Measurements from ENCODE around the gene BAAT.

Gene BAAT

GRCh38 chr9:101381833-101382342, 2.9 kb downstream of the BAAT start:
- Histone ChIP-seq H3K4me1 (ENCODE audit: control insufficient read depth in 1 of 2, insufficient read depth in 2 of 2, low read length in 2 of 2) (no peaks in the 10 kb centered on the region), H3K4me3 (ENCODE audit: low read depth in 1 of 2, low read length in 2 of 2) (no peak overlapping the region), H3K9ac (ENCODE audit: low read depth in 1 of 2, low read length in 2 of 2) (no peak overlapping the region)

GRCh38 chr9:101381118-101381517, 3.7 kb downstream of the BAAT start:
- H3K27me3 ChIP-seq (ENCODE audit: control insufficient read depth in 1 of 2, insufficient read depth in 2 of 2, low read length in 2 of 2): no peaks in the 10 kb centered on the region
- H3K9me3 ChIP-seq (ENCODE audit: control insufficient read depth in 1 of 2, low read length in 2 of 2): peaks cover 5 to 9% of the 10 kb centered on the region in 2 donors
- H3K4me1 ChIP-seq (ENCODE audit: control insufficient read depth in 1 of 2, insufficient read depth in 2 of 2, low read length in 2 of 2): no peaks in the 10 kb centered on the region
- no peak overlapping the region for H3K9ac ChIP-seq (ENCODE audit: low read depth in 1 of 2, low read length in 2 of 2)
- H3K36me3 ChIP-seq (ENCODE audit: control insufficient read depth in 1 of 2, insufficient read depth in 2 of 2, low read length in 2 of 2): no peaks in the 10 kb centered on the region
- H3K27ac ChIP-seq (ENCODE audit: low read depth, low read length): no peak overlapping the region
- H3K4me3 ChIP-seq (ENCODE audit: low read depth in 1 of 2, low read length in 2 of 2): no peak overlapping the region

More at GRCh38 chr9:101381833-101382342, 2.9 kb downstream of the BAAT start:
- Histone ChIP-seq H3K27ac (ENCODE audit: low read depth, low read length) (no peak overlapping the region), H3K36me3 (ENCODE audit: control insufficient read depth in 1 of 2, insufficient read depth in 2 of 2, low read length in 2 of 2) (no peaks in the 10 kb centered on the region), H3K9me3 (ENCODE audit: control insufficient read depth in 1 of 2, low read length in 2 of 2) (peaks cover 5 to 9% of the 10 kb centered on the region in 2 donors), H3K27me3 (ENCODE audit: control insufficient read depth in 1 of 2, insufficient read depth in 2 of 2, low read length in 2 of 2) (no peaks in the 10 kb centered on the region)

GRCh38 chr9:101380295-101380694, 4.5 kb downstream of the BAAT start:
- Histone ChIP-seq H3K27me3 (ENCODE audit: control insufficient read depth in 1 of 2, insufficient read depth in 2 of 2, low read length in 2 of 2) (no peaks in the 10 kb centered on the region), H3K9me3 (ENCODE audit: control insufficient read depth in 1 of 2, low read length in 2 of 2) (peaks cover 4 to 5% of the 10 kb centered on the region in 2 donors), H3K27ac (ENCODE audit: low read depth, low read length) (no peak overlapping the region), H3K36me3 (ENCODE audit: control insufficient read depth in 1 of 2, insufficient read depth in 2 of 2, low read length in 2 of 2) (no peaks in the 10 kb centered on the region), H3K4me3 (ENCODE audit: low read depth in 1 of 2, low read length in 2 of 2) (no peak overlapping the region), H3K4me1 (ENCODE audit: control insufficient read depth in 1 of 2, insufficient read depth in 2 of 2, low read length in 2 of 2) (no peaks in the 10 kb centered on the region), H3K9ac (ENCODE audit: low read depth in 1 of 2, low read length in 2 of 2) (no peak overlapping the region)

GRCh38 chr9:101376111-101376848, 8.5 kb downstream of the BAAT start:
- no peaks in the 10 kb centered on the region for H3K9me3 ChIP-seq (ENCODE audit: control insufficient read depth in 1 of 2, low read length in 2 of 2)
- no peak overlapping the region for H3K27ac ChIP-seq (ENCODE audit: low read depth, low read length)
- no peak overlapping the region for H3K9ac ChIP-seq (ENCODE audit: low read depth in 1 of 2, low read length in 2 of 2)
- H3K4me1 ChIP-seq (ENCODE audit: control insufficient read depth in 1 of 2, insufficient read depth in 2 of 2, low read length in 2 of 2): no peaks in the 10 kb centered on the region
- no peaks in the 10 kb centered on the region for H3K27me3 ChIP-seq (ENCODE audit: control insufficient read depth in 1 of 2, insufficient read depth in 2 of 2, low read length in 2 of 2)
- no peak overlapping the region for H3K4me3 ChIP-seq (ENCODE audit: low read depth in 1 of 2, low read length in 2 of 2)
- H3K36me3 ChIP-seq (ENCODE audit: control insufficient read depth in 1 of 2, insufficient read depth in 2 of 2, low read length in 2 of 2): no peaks in the 10 kb centered on the region

- H3K36me3 ChIP-seq (ENCODE audit: control insufficient read depth in 1 of 2, insufficient read depth in 2 of 2, low read length in 2 of 2): no peaks in the 10 kb centered on the region
- no peaks in the 10 kb centered on the region for H3K9me3 ChIP-seq (ENCODE audit: control insufficient read depth in 1 of 2, low read length in 2 of 2)
- H3K27ac ChIP-seq (ENCODE audit: low read depth, low read length): no peak overlapping the region
- no peaks in the 10 kb centered on the region for H3K4me1 ChIP-seq (ENCODE audit: control insufficient read depth in 1 of 2, insufficient read depth in 2 of 2, low read length in 2 of 2)
- H3K27me3 ChIP-seq (ENCODE audit: control insufficient read depth in 1 of 2, insufficient read depth in 2 of 2, low read length in 2 of 2): no peaks in the 10 kb centered on the region
- H3K4me3 ChIP-seq (ENCODE audit: low read depth in 1 of 2, low read length in 2 of 2): no peak overlapping the region
- no peak overlapping the region for H3K9ac ChIP-seq (ENCODE audit: low read depth in 1 of 2, low read length in 2 of 2)
Measured at GRCh38 chr9:101375546-101375945, 9.3 kb downstream of the BAAT start.

- Histone ChIP-seq H3K4me1 (ENCODE audit: control insufficient read depth in 1 of 2, insufficient read depth in 2 of 2, low read length in 2 of 2) (no peaks in the 10 kb centered on the region), H3K4me3 (ENCODE audit: low read depth in 1 of 2, low read length in 2 of 2) (no peak overlapping the region), H3K27ac (ENCODE audit: low read depth, low read length) (no peak overlapping the region), H3K9ac (ENCODE audit: low read depth in 1 of 2, low read length in 2 of 2) (no peak overlapping the region), H3K27me3 (ENCODE audit: control insufficient read depth in 1 of 2, insufficient read depth in 2 of 2, low read length in 2 of 2) (no peaks in the 10 kb centered on the region), H3K36me3 (ENCODE audit: control insufficient read depth in 1 of 2, insufficient read depth in 2 of 2, low read length in 2 of 2) (no peaks in the 10 kb centered on the region), H3K9me3 (ENCODE audit: control insufficient read depth in 1 of 2, low read length in 2 of 2) (no peaks in the 10 kb centered on the region)
Measured at GRCh38 chr9:101372327-101373118, 12.3 kb downstream of the BAAT start.

GRCh38 chr9:101371813-101372212, 13.0 kb downstream of the BAAT start:
- H3K4me1 ChIP-seq (ENCODE audit: control insufficient read depth in 1 of 2, insufficient read depth in 2 of 2, low read length in 2 of 2): no peaks in the 10 kb centered on the region
- no peak overlapping the region for H3K4me3 ChIP-seq (ENCODE audit: low read depth in 1 of 2, low read length in 2 of 2)
- H3K27ac ChIP-seq (ENCODE audit: low read depth, low read length): no peak overlapping the region
- H3K27me3 ChIP-seq (ENCODE audit: control insufficient read depth in 1 of 2, insufficient read depth in 2 of 2, low read length in 2 of 2): no peaks in the 10 kb centered on the region
- no peaks in the 10 kb centered on the region for H3K36me3 ChIP-seq (ENCODE audit: control insufficient read depth in 1 of 2, insufficient read depth in 2 of 2, low read length in 2 of 2)
- H3K9me3 ChIP-seq (ENCODE audit: control insufficient read depth in 1 of 2, low read length in 2 of 2): no peaks in the 10 kb centered on the region
- H3K9ac ChIP-seq (ENCODE audit: low read depth in 1 of 2, low read length in 2 of 2): no peak overlapping the region

- peaks cover 3 to 5% of the 10 kb centered on the region in 2 donors for H3K4me1 ChIP-seq (ENCODE audit: control insufficient read depth in 1 of 2, insufficient read depth in 2 of 2, low read length in 2 of 2)
- no peak overlapping the region for H3K4me3 ChIP-seq (ENCODE audit: low read depth in 1 of 2, low read length in 2 of 2)
- no peaks in the 10 kb centered on the region for H3K36me3 ChIP-seq (ENCODE audit: control insufficient read depth in 1 of 2, insufficient read depth in 2 of 2, low read length in 2 of 2)
- no peaks in the 10 kb centered on the region for H3K27me3 ChIP-seq (ENCODE audit: control insufficient read depth in 1 of 2, insufficient read depth in 2 of 2, low read length in 2 of 2)
- no peak overlapping the region for H3K9ac ChIP-seq (ENCODE audit: low read depth in 1 of 2, low read length in 2 of 2)
- no peaks in the 10 kb centered on the region for H3K9me3 ChIP-seq (ENCODE audit: control insufficient read depth in 1 of 2, low read length in 2 of 2)
- no peak overlapping the region for H3K27ac ChIP-seq (ENCODE audit: low read depth, low read length)
Measured at GRCh38 chr9:101369884-101370531, 14.8 kb downstream of the BAAT start.

- Histone ChIP-seq H3K4me1 (ENCODE audit: control insufficient read depth in 1 of 2, insufficient read depth in 2 of 2, low read length in 2 of 2) (peaks cover 3 to 5% of the 10 kb centered on the region in 2 donors), H3K27me3 (ENCODE audit: control insufficient read depth in 1 of 2, insufficient read depth in 2 of 2, low read length in 2 of 2) (no peaks in the 10 kb centered on the region), H3K4me3 (ENCODE audit: low read depth in 1 of 2, low read length in 2 of 2) (no peak overlapping the region), H3K36me3 (ENCODE audit: control insufficient read depth in 1 of 2, insufficient read depth in 2 of 2, low read length in 2 of 2) (no peaks in the 10 kb centered on the region), H3K9ac (ENCODE audit: low read depth in 1 of 2, low read length in 2 of 2) (no peak overlapping the region), H3K27ac (ENCODE audit: low read depth, low read length) (no peak overlapping the region), H3K9me3 (ENCODE audit: control insufficient read depth in 1 of 2, low read length in 2 of 2) (no peaks in the 10 kb centered on the region)
Measured at GRCh38 chr9:101369286-101369685, 15.5 kb downstream of the BAAT start.

- Histone ChIP-seq H3K4me3 (ENCODE audit: low read depth in 1 of 2, low read length in 2 of 2) (no peak overlapping the region), H3K9ac (ENCODE audit: low read depth in 1 of 2, low read length in 2 of 2) (no peak overlapping the region), H3K27ac (ENCODE audit: low read depth, low read length) (no peak overlapping the region), H3K4me1 (ENCODE audit: control insufficient read depth in 1 of 2, insufficient read depth in 2 of 2, low read length in 2 of 2) (peaks cover 3 to 5% of the 10 kb centered on the region in 2 donors), H3K9me3 (ENCODE audit: control insufficient read depth in 1 of 2, low read length in 2 of 2) (no peaks in the 10 kb centered on the region), H3K27me3 (ENCODE audit: control insufficient read depth in 1 of 2, insufficient read depth in 2 of 2, low read length in 2 of 2) (no peaks in the 10 kb centered on the region), H3K36me3 (ENCODE audit: control insufficient read depth in 1 of 2, insufficient read depth in 2 of 2, low read length in 2 of 2) (no peaks in the 10 kb centered on the region)
Measured at GRCh38 chr9:101367323-101367722, 17.5 kb downstream of the BAAT start.

Data from duodenal mucosa (tissue), 2 donors.